KOPT-K1 (cell line): Measurements from ENCODE around the gene LINC01488.

Experiments
- H3K27ac ChIP-seq: fragments of 200-600 bp; sonication (generic); 2 replicates; pipeline ENCODE4 v1.5.1; 2016; ENCODE audit warnings: antibody characterized with exemption, mild to moderate bottlenecking, low read depth, low read length; ENCODE audit not compliant: poor library complexity, severe bottlenecking
- H3K36me3 ChIP-seq: fragments of 200-600 bp; sonication (generic); 2 replicates; pipeline ENCODE4 v1.5.1; 2017; ENCODE audit warnings: antibody characterized with exemption, mild to moderate bottlenecking, low read length, moderate library complexity; ENCODE audit not compliant: insufficient read depth
- H3K9me3 ChIP-seq: fragments of 200-600 bp; sonication (generic); 2 replicates; pipeline ENCODE4 v1.5.1; 2017; ENCODE audit warnings: antibody characterized with exemption, low read length, mild to moderate bottlenecking; ENCODE audit not compliant: insufficient read depth, poor library complexity, severe bottlenecking

Gene LINC01488

DNA sequence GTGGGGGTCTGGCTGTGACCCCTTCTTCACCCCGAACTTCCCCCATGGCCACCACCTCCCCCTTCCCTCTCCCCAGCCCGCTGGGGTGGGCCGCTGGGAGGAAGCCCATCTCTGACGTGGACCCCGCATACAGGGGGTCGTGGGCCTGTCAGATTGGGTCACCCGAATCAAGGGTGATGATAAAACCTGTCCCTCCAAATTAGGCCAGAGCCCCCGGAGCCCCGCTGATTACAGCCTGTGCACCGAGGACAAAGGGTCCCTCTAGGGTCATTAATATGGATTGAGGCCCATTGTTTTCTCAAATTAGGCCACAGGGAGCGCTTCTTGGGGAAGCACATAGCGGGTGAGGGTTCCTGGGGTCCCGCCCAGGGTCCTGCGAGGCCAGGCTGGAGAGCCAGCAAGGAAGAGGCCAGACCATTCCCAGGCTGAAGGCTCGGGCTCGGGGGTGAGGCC is 4.9 kb upstream of the LINC01488 start:
- Histone ChIP-seq H3K27ac (no peak overlapping the region), H3K9me3 (peaks cover 6% of the 10 kb centered on the region), H3K36me3 (no peaks in the 10 kb centered on the region)

DNA sequence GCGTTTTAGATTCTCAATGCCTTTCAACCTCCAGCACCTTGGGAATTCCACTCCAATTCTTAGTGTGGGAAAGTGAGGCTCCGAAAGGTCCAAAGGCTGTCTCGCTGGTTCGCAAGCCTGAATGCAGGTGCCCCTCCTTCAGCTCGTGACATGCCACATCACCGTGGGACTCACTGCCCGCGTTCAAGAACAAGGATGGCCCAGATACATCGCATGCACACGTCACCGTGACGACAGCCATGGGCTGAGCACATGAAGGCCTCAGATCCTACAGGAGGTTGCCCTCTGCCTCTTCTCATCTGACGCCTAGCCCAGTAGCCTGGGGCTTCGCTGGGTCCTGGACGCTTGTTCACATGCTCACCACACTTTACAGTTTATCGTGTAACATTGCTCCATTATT is 4.4 kb upstream of the LINC01488 start:
- H3K36me3 ChIP-seq: no peaks in the 10 kb centered on the region
- H3K27ac ChIP-seq: no peak overlapping the region
- peaks cover 6% of the 10 kb centered on the region for H3K9me3 ChIP-seq

GRCh38 chr11:69479591-69480271 is 1.7 kb upstream of the LINC01488 start:
- Histone ChIP-seq H3K27ac (no peak overlapping the region), H3K9me3 (no peaks in the 10 kb centered on the region), H3K36me3 (no peaks in the 10 kb centered on the region)

GRCh38 chr11:69480547-69481392 is 693 bp upstream of the LINC01488 start:
- Histone ChIP-seq H3K9me3 (no peaks in the 10 kb centered on the region), H3K36me3 (no peaks in the 10 kb centered on the region), H3K27ac (no peak overlapping the region)

DNA sequence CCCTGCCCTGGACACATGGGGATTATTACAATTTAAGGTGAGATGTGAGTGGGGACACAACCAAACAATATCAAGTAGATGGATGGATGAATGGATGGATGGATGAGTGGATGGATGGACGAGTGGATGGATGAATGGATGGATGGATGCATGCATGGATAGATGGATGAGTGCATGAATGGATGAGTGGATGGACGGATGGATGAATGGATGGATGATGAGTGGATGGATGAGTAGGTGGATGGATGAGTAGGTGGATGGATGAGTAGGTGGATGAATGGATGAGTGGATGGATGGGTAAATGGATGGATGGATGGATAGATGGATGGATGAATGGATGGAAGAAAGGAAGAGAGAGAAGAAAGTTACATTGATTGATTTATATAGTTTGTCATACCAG is 859 bp downstream of the LINC01488 start:
- Histone ChIP-seq H3K27ac (no peak overlapping the region), H3K9me3 (no peaks in the 10 kb centered on the region)

DNA sequence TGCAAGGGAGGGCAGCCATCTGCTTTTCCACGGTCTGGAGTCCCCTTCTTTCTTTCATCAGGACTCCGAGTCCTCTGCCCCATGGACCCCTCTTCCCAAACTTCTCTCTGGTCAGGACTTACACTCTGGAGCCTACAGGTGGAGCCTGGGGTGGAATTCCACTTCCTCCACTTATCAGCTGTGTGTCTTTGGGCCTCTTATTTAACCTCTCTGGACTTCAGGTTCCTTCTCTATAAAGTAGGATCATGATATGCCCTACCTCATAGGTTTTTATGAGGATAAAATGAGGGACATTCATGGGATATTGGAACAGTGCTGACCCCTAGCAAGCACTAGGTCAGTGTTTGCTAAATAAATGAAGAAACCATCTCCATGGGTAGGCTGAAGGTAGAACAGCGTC is 1.7 kb downstream of the LINC01488 start:
- Histone ChIP-seq H3K36me3 (no peaks in the 10 kb centered on the region), H3K9me3 (no peaks in the 10 kb centered on the region), H3K27ac (no peak overlapping the region)

More for the DNA sequence above, 859 bp downstream of the LINC01488 start:
- no peaks in the 10 kb centered on the region for H3K36me3 ChIP-seq

- Histone ChIP-seq H3K9me3 (no peaks in the 10 kb centered on the region), H3K27ac (no peak overlapping the region), H3K36me3 (no peaks in the 10 kb centered on the region)
These were observed 2.4 kb downstream of the LINC01488 start for GRCh38 chr11:69483691-69484426.

DNA sequence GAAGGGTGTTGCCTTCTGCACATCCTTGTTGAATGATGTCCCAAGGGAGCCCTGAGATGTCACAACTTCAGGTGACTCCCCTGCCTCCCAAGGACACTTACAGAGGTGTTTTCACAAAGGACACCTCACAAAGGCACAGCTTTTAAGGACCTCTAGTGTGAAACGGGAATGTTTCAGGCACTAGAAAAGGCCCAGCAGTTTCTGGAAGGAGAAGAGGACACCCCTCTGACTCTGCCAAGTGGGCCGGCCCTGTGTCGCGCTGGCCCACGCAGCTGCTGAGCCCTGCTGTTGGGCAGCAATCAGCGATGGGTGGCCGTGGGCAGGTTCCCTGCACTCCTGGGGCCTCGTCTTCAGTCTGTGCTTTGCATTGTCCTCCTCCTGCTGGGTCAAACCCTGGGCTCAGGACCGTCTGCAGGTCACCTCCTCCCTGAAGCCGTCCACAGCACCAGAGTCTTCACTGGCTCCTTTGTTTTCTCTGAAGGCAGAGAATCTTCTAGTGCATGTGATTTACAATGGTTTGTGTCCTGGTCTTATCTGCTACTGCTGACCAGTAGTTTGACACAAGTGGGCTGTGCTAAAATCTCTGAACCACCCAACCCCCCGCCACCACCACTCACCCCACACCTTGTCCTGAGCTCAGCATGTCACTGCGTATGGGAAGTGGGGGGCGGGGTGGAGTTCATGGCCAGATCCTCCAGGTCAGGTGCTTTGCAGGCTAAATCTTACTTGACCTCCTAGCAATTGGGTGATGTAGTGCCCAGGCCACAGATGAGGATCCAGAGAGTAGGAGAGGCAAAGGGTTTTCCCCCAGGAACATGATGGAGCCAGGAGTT is 3.2 kb downstream of the LINC01488 start:
- H3K9me3 ChIP-seq: no peaks in the 10 kb centered on the region
- no peaks in the 10 kb centered on the region for H3K36me3 ChIP-seq
- H3K27ac ChIP-seq: no peak overlapping the region

DNA sequence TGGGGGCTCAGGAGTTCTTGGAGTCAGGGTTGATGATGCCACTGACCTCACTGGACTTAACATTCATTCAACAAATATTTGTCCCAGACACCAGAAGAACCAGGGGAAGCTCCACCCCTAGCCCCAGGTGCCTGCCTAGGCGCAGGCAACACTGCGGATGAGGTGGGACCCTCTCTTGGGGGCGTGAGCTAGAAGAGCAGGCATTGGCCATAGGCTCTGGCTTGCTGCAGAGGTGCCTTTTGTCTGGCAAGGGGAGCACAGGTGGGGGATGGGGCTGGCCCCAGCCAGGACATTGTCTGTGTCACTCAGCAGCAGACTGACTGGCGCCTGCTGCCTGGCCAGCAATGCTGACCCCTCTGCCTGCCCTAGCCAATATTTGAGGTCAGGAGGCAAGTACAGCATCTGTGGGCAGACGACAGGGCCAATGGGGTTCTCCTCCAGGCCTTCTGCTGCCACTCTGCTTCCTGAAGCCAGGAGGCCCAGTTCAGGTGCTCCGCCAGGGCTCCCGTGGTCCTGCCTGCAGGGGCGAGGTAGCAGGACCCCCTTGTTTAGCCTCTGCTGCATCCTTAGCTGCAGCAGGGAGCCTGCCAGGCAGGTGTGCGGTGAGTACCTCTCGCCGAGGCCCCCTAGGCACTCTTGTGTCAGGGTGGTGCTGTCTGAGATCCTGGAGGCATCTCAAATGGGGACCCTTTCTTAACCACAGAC is 4.0 kb downstream of the LINC01488 start:
- H3K9me3 ChIP-seq: no peaks in the 10 kb centered on the region
- H3K27ac ChIP-seq: no peak overlapping the region
- H3K36me3 ChIP-seq: no peaks in the 10 kb centered on the region

- H3K36me3 ChIP-seq: no peaks in the 10 kb centered on the region
These were observed 4.8 kb downstream of the LINC01488 start for GRCh38 chr11:69486056-69486772.

DNA sequence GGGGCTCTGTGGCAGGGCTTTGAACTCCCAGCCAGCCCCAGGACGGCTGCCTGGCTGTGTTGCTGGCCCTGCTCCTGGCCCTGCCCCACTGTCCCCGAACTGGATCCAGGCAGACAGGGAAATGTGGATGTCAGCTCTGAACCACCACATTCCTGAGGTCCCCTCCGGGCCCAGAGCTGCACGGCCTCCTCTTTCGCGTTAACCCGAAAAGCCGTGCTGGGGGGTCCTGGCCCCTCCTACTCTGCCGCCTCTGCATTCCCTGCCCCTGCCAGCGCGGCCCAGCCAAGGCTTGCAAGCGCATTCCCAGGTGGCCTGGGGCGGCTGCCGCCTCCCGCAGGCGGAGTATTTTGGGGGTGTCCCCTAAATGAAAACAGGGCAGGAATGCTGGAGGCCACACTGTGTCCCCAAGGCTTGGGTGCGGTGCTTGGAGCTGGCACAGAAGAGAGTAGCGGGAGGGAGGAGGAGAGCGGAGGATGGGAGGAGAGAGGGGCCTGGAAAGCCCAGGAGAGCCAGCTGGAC is 5.4 kb downstream of the LINC01488 start:
- H3K36me3 ChIP-seq: no peaks in the 10 kb centered on the region
- H3K9me3 ChIP-seq: no peaks in the 10 kb centered on the region
- no peak overlapping the region for H3K27ac ChIP-seq

More at GRCh38 chr11:69486056-69486772, 4.8 kb downstream of the LINC01488 start:
- Histone ChIP-seq H3K27ac (no peak overlapping the region), H3K9me3 (no peaks in the 10 kb centered on the region)

DNA sequence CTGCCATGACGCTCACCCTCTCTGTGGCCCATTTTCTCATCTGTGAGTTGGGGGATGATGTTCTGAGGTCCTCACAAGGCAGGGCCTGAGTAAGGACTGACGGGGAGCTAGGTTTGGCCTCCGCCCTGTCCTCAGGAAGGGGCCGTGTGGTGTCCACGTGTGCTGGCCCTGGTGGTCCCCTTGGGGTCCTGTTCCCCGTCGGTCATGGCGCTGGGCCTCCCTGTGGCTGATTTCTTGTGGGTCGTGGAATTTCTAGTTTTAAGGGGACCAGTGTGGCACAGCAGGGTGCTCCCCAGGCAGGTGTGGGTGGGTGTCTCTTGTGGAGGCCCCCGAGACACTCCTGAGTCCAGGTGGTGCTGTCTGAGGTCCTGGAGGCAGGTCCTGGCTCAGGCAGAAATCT is 5.9 kb downstream of the LINC01488 start:
- no peaks in the 10 kb centered on the region for H3K9me3 ChIP-seq

GRCh38 chr11:69487849-69488542 is 6.5 kb downstream of the LINC01488 start:
- no peaks in the 10 kb centered on the region for H3K9me3 ChIP-seq
- no peak overlapping the region for H3K27ac ChIP-seq
- H3K36me3 ChIP-seq: no peaks in the 10 kb centered on the region

More for the DNA sequence above, 5.9 kb downstream of the LINC01488 start:
- Histone ChIP-seq H3K27ac (no peak overlapping the region), H3K36me3 (no peaks in the 10 kb centered on the region)
